Germinal center (tissue), 1 donor: ENCODE data around the gene PALM.
"Not testable (repeated sequence)": the region's sequence is repeated elsewhere in the genome, so short reads cannot be mapped to it uniquely, and the experiment has no call there.

Experiments used
- DNase-seq: peaks from one replicate; pipeline ENCODE4 v3.0.0; 2012; ENCODE audit warnings: mixed read lengths, low spot score

Gene PALM

GRCh38 chr19:732148-733069, 23.7 kb downstream of the PALM start:
- no peak for DNase-seq

- no peak for DNase-seq
Measured at GRCh38 chr19:734716-735115, 26.0 kb downstream of the PALM start.

- DNase-seq, result no peak
Measured at GRCh38 chr19:736125-736524, 27.4 kb downstream of the PALM start.

- peak; percentile 82 for DNase-seq
Measured at GRCh38 chr19:737591-738093, 28.9 kb downstream of the PALM start.

GRCh38 chr19:738509-739128, 29.9 kb downstream of the PALM start:
- no peak for DNase-seq

- no peak for DNase-seq
Measured at GRCh38 chr19:739998-740715, 31.4 kb downstream of the PALM start.

- DNase-seq, result not testable (repeated sequence)
Measured at GRCh38 chr19:740816-741505, 32.2 kb downstream of the PALM start.

GRCh38 chr19:741506-742131, 32.9 kb downstream of the PALM start:
- DNase-seq, result peak; percentile 68

GRCh38 chr19:742540-743075, 33.9 kb downstream of the PALM start:
- no peak for DNase-seq

GRCh38 chr19:743168-743687, 34.5 kb downstream of the PALM start:
- DNase-seq, result no peak

- not testable (repeated sequence) for DNase-seq
Measured at GRCh38 chr19:745138-745537, 36.4 kb downstream of the PALM start.

GRCh38 chr19:746208-746819, 37.6 kb downstream of the PALM start:
- no peak for DNase-seq

- no peak for DNase-seq
Measured at GRCh38 chr19:746956-747355, 38.2 kb downstream of the PALM start.

- DNase-seq, result no peak
Measured at GRCh38 chr19:747432-748273, 38.9 kb downstream of the PALM start.

- DNase-seq, result no peak
Measured at GRCh38 chr19:748274-748598, 39.5 kb downstream of the PALM start.

GRCh38 chr19:749811-750210, 41.1 kb downstream of the PALM start:
- DNase-seq, result no peak

- no peak for DNase-seq
Measured at GRCh38 chr19:750640-751423, 42.1 kb downstream of the PALM start, which contains the start of gene MISP. Gene MISP (plus strand): TSS chr19:751112. CDS start chr19:756947, 5,835 bp downstream.

- no peak for DNase-seq
Measured at GRCh38 chr19:751501-752341, 43.0 kb downstream of the PALM start.
